ENCODE results near the gene UBE2J1.

GRCh38 chr6:89353118-89353556, 615 bp upstream of the UBE2J1 start:
- TF ChIP-seq CTCF (IDR thresholded peaks at IDR 0.05): no peak
- TF ChIP-seq POLR2A (IDR thresholded peaks at IDR 0.05): no peak

Measured in heart left ventricle (tissue), 13 donors.